Activated CD8-positive, alpha-beta memory T cell treated with anti-CD3 and anti-CD28 coated beads for 4 hours (primary cell): ENCODE data around the gene SAT2.
"Not testable (repeated sequence)": the region's sequence is repeated elsewhere in the genome, so short reads cannot be mapped to it uniquely, and the experiment has no call there.

Experiments
- DNase-seq, 2 donors: peaks; one replicate each; pipeline ENCODE4 v3.0.0-alpha.2; 2020; ENCODE audit warnings: low read depth in 2 of 2

Gene SAT2

GRCh38 chr17:7627250-7628121, at the start of gene SAT2:
Gene SAT2, minus strand, starts transcription at chr17:7627821. Its CDS starts 186 bp downstream, at chr17:7627635.
- peak; percentile 80 for DNase-seq

- no peak for DNase-seq
Observed at GRCh38 chr17:7676533-7676932, 48.9 kb upstream of the SAT2 start.

- DNase-seq = no peak
Observed at GRCh38 chr17:7674934-7675333, 47.3 kb upstream of the SAT2 start.

- no peak for DNase-seq
Observed at GRCh38 chr17:7673239-7673638, 45.6 kb upstream of the SAT2 start.

GRCh38 chr17:7668482-7668881, 40.9 kb upstream of the SAT2 start:
- no peak for DNase-seq

GRCh38 chr17:7667656-7668406, 40.2 kb upstream of the SAT2 start:
- DNase-seq = no peak

GRCh38 chr17:7656958-7657609, 29.5 kb upstream of the SAT2 start:
- no peak for DNase-seq

- DNase-seq = no peak
Observed at GRCh38 chr17:7655541-7655840, 27.9 kb upstream of the SAT2 start.

GRCh38 chr17:7654832-7655540, 27.4 kb upstream of the SAT2 start:
- DNase-seq = no peak

GRCh38 chr17:7652388-7653356, 25.1 kb upstream of the SAT2 start:
- no peak for DNase-seq

GRCh38 chr17:7651665-7652387, 24.2 kb upstream of the SAT2 start:
- no peak for DNase-seq

- no peak for DNase-seq
Observed at GRCh38 chr17:7651097-7651664, 23.6 kb upstream of the SAT2 start.

GRCh38 chr17:7650509-7651096, 23.0 kb upstream of the SAT2 start, which contains the start of gene ATP1B2:
Gene ATP1B2, plus strand, starts transcription at chr17:7650926. Its CDS starts 593 bp downstream, at chr17:7651519.
- DNase-seq = peak; percentile 48 to 57

GRCh38 chr17:7647018-7647417, 19.4 kb upstream of the SAT2 start:
- no peak for DNase-seq

GRCh38 chr17:7646457-7646856, 18.8 kb upstream of the SAT2 start:
- no peak for DNase-seq

GRCh38 chr17:7644775-7645174, 17.2 kb upstream of the SAT2 start:
- no peak for DNase-seq

- DNase-seq = not testable (repeated sequence)
Observed at GRCh38 chr17:7641635-7642034, 14.0 kb upstream of the SAT2 start.

- DNase-seq = no peak
Observed at GRCh38 chr17:7640783-7641182, 13.2 kb upstream of the SAT2 start.

GRCh38 chr17:7636163-7636562, 8.5 kb upstream of the SAT2 start:
- no peak for DNase-seq
